Hematopoietic multipotent progenitor cell treated with erythropoietin and hydrocortisone succinate and interleukin-3 and kit ligand, for 6 days (in vitro differentiated cells): Measurements from ENCODE around the gene KIRREL3.

ENCODE experiments used
- DNase-seq: peaks from one replicate; pipeline ENCODE4 v3.0.0-alpha.2; 2015

KIRREL3 gene

GRCh38 chr11:126548581-126549550 is 451.7 kb downstream of the KIRREL3 start:
- DNase-seq, result no peak

DNA sequence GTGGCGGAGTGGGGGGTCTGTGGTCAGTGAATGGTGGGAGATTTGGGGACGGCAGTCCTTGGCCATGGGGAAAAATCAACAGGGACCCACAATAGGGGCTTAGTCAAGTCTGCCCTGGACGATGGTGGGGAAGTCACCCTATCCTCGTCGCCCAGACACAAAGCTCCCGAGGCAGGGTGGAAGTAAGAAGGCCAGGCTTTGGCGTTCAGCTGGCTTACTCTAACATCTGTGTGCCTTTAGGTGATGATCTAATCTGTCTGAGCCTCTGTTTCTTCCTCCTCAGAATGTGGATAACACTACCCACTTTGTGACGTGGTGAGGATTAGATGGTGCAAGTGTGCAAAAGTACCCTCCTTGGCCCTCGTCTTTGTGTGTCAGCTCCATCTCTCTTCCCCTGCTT is 452.9 kb downstream of the KIRREL3 start:
- DNase-seq, result no peak

GRCh38 chr11:126547161-126547560 is 453.4 kb downstream of the KIRREL3 start:
- DNase-seq, result no peak

GRCh38 chr11:126546694-126547093 is 453.9 kb downstream of the KIRREL3 start:
- DNase-seq, result no peak

GRCh38 chr11:126546191-126546590 is 454.4 kb downstream of the KIRREL3 start:
- no peak for DNase-seq

DNA sequence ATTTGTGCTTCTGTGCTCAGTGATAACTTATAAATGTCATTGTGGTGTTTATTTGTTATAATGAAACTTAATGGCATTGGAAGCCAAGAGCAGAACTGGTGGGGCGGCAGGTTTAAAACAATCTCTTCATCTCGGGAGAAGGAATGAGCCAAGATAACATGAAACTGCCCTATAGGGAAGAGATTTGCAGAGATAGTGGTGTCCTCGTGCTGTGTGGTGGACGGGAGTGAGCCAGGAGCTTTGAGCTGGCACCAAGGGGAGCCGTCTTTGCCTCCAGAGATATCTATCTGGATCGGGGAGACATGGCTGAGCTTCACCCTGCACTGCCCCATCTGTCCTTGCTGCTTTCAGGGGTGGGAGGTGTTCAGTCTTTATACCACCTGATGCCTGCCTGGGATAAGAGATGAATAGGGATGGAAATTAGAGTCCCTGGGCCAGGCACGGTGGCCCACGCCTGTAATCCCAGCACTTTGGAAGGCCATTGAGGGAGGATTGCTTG is 455.5 kb downstream of the KIRREL3 start:
- no peak for DNase-seq

DNA sequence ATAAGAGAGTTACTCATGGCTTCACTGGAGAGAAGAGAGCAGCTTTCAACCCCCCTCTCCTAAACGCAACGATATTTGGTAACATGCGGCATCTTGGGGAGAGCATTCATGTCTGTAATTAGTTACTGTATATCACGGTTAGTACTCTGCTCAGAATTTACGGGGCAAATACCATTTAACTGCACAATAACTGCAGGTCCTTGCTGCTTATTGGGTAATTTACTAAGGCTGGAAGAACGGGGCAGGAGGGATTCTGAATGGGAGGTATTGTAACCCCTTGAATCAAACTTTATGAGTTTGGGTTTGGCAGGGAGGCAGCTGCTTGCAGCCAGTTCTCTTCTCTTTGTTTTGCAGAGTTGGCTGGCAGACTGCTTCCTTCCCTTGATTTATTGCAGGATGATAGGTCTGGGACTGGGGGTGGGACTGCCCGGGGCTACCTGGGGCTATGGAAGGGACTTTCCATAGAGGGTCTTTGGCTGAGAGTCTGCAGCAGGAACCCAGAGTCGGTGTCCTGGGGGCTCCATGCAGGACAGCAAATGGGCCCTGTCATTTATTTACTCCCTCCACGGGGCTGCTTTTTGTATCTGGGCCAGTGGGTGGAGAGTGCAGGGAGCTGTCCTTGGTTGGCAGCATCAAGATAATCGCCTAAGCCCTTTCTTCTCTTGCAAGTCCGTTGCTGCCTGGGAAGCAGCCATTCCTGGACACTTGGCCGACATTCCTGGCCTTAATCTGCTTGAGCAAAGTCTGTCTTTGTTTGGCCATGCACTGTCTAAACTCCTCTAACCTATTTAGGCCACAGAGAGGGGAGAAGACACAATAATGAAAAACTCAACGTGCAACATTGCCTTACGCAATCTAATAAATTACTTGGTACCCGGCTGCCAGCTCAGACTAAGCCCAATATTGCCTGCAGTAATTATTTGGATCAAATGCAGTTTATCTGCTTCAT is 456.2 kb downstream of the KIRREL3 start:
- DNase-seq, result no peak

DNA sequence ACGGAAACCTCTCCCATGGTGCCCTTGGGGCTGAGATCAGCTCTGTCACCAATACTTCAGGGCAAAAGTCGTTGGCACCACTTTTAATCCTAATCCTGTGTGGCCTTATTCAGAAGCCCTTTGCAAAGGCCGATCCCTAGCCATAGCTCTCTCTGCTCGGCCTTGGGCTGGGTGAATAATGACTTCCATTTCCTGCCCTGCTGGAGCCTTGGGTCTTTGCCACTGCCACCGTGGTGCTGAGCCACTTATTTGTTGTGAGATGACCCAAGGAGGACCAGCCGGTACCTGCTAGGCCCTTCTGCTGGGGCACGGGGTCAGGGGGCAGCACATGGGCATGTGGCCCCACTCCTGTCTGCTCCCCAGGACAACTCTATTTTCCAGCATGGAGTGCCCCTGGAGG is 456.9 kb downstream of the KIRREL3 start:
- DNase-seq, result no peak

DNA sequence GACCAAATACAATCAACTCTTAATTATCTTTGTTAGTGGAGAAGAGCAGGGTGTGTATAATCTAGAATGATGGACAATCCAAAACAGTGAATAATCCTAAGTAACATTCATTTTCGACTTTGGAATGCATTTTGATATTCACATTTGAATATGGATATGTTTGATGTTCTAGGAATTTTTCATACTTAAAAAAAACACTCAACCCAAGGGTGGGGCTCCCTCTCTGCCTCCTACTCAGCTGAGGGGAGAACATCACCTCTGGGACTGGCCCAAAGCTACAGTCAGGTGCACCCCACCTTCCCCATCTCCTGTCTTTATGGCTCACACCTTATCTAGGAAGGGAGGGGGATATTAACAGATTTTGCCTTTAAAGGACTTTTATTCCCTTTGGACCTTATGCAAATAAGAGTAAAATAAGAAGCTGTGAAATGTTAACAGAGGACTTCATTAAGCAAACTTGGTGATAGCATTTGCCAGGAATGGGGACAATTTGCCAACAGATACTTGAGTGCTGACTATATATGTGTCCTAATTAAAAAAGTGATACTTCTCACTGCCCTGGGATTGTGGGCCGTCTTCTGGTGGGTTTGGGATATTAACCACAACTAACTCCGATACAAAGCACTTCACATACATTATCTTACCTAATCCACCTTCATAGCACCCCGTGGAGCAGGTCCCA is 458.1 kb downstream of the KIRREL3 start:
- no peak for DNase-seq

DNA sequence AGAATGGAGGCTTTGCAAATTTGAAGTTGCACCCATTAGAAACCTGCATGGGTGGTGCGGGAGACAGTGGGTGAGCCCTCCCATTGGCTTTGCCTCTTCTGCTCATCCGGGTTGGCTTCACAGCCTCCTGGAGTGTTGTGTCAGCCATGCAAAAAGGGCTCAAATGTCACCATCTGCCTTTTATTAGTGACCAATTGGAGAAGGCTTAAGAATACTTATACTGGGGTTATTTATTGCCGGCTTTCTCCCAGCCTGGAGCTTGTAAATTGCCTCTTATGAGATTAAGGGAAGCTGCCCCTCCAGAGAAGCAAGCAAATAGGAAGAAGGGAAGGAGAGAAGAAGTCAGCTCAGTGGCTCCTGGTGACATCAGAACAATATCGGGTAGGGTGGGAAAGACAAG is 462.5 kb downstream of the KIRREL3 start:
- no peak for DNase-seq

DNA sequence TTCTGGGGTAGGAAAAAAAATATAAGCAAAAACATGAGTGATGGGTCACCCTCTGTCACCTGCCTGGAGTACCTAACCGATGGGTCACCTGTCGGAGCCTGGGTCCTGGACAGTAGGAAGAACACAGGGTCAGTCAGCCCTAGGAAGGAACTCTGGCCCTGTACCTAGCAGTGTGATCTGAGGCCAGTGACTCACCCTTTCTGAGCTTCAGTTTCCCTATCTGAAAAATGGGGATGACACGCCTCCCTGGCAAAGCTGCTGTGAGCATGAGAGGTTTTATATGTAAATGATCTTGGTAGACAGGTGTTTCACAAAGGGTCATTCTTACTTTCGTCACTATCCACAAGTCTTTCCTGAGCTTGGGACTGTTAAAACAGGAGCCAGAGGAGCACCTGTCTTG is 463.1 kb downstream of the KIRREL3 start:
- DNase-seq, result no peak

DNA sequence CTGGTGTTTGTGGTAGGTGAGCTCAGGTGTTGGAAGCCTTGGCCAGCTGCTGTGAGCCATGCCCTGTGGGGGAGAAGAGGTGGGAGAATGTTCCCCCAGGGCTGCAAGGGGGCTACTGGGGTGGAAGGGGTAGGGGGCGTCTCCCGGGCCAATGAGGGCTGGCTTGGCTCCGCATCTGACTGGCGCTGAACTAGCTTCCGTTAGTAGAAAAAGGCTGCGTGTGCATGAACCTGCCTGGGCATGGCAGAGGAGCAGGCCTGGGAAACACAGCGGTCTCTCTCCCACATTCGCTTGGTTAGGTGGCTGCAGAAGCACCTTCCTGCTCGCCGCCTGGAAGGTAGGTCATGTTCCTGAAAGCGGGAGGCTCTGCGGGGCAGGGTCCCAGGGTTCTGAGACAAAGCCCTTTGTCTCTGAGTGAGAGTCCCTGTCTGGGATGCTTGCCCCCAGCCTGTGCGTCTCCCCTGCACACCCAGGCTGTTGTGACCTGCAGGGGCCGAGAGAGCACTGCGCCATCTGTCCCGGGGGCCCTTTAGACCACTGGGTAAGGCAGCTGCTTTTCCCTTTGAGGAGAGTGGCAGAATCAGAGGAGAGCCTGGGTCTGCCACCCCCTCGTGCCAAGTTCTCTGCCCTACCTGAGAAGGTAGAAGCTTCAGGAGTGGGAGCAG is 466.3 kb downstream of the KIRREL3 start:
- no peak for DNase-seq

GRCh38 chr11:126533560-126533959 is 467.0 kb downstream of the KIRREL3 start:
- no peak for DNase-seq

DNA sequence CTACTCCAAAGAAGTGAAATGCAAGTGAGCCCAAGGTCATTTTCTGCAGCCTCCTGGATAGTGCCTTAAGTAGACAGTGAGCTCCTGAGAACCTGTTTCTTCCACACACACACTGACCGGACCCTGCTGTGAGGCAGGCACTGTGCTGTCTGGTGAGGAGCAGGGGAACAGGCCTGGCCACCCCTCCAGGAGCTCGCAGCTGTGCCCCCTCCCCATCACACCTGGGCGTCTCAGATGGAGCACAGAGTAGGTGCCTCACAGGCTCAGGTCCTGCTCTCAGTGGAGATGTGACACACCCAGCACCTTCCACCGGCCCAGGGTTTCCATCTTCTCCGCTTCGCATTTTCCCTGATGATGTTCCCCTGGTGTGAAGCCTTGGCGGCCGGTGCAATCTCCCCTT is 470.2 kb downstream of the KIRREL3 start:
- DNase-seq, result no peak

- DNase-seq, result no peak
Observed at GRCh38 chr11:126529037-126529436, 471.5 kb downstream of the KIRREL3 start.

- DNase-seq, result no peak
Observed at GRCh38 chr11:126528075-126528474, 472.5 kb downstream of the KIRREL3 start.

DNA sequence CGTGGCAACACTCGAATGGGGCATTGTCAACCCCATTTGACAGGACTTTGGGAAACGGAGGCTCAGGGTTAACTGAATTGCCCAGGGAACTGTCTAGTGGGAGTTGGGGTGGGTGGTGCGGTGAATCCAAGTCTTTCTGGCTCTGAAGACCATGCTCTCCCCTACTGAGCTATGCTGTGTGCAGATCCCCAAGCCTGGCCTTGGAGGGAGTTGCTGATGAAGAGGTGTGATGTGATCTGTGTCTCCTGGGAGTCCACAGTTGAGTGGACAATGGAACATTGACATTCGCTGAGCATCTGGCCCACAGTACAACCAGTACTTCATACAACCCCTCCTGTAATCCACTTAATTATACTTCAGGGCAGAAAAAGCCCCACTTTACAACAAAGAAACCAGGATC is 472.9 kb downstream of the KIRREL3 start:
- no peak for DNase-seq

DNA sequence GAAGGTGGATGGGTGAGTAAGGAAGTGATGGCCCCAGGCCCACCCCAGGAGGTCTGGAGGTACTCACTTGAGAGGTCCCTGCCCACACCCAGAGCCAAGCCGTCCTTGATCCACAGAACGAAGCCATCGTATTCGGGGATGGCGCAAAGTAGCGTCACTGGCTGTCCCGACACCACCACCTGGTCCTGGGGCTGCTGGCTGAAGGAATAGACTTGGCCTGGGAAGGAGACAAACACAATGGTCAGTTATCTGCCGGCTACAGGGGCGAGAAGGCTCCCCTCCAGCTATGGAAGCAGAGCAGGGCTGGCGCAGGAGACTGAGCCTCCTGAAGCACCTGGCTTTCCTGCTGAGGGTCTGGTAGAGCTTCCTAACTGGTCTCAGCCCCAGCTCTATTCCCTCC is 474.1 kb downstream of the KIRREL3 start:
- no peak for DNase-seq

GRCh38 chr11:126525702-126526101 is 474.9 kb downstream of the KIRREL3 start:
- DNase-seq, result no peak

DNA sequence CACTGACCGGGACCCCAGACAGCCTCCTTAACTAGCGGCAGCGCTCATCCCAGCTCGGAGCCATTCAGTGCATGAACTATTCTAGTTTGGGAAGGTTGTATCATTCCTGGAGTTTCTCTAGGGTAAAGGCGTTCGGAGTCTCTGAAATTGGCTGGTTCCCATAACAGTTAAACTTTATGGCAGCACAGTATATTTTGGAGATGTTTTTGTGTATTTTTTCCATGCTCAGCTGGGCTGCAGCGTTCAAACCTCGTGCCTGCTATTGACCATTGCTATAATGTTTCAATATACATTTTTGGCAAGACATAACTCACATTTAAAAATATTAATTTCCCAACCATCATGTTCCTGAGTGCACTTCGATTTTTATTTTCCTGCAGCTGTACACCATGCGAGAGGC is 475.4 kb downstream of the KIRREL3 start:
- no peak for DNase-seq

- DNase-seq, result no peak
Observed at GRCh38 chr11:126523441-126524205, 476.9 kb downstream of the KIRREL3 start.

- DNase-seq, result no peak
Observed at GRCh38 chr11:126522606-126523005, 478.0 kb downstream of the KIRREL3 start.
